Panc1 (cell line): ENCODE data around the gene AGXT2. TPM values are rescaled to one million over a fixed set of nuclear protein-coding genes. Genes with fewer than 3 reads are reported as not detected.

Source experiments
- ATAC-seq: fragments of 200-7000 bp; cut with Tn5 transposase; 2 replicates; pipeline ENCODE4 v1.9.1; 2020; ENCODE audit warnings: mild to moderate bottlenecking, moderate library complexity
- BruUV-seq: library from RNA; stranded (reverse); fragments of 400-500 nt; replicated peaks from 2 replicates; lab custom pipeline; 2021; lab: Mats Ljungman, UMichigan
- CTCF ChIA-PET: fragments of 300-600 bp; sonication (Branson Sonifier 250); formaldehyde crosslinking; loops from one replicate; lab custom pipeline; 2022; ENCODE audit warnings: antibody characterized with exemption; lab: Charles Lee
- POLR2A ChIA-PET: fragments of 300-600 bp; sonication (Branson Sonifier 250); formaldehyde crosslinking; loops from one replicate; lab custom pipeline; 2022; ENCODE audit warnings: antibody characterized with exemption; lab: Charles Lee
- DNase-seq: peaks from one replicate; pipeline ENCODE4 v3.0.0-alpha.2; 2010; ENCODE audit warnings: low read depth, low spot score
- H3K27ac ChIP-seq: 2 replicates; pipeline ENCODE4 v1.5.1; 2011; ENCODE audit warnings: mild to moderate bottlenecking, low read length, inconsistent platforms
- H3K27me3 ChIP-seq: fragments of 200-500 bp; sonication (Bioruptor generic); 2 replicates; pipeline ENCODE4 v1.6.0; 2014; ENCODE audit warnings: low read length, inconsistent platforms; ENCODE audit not compliant: control insufficient read depth, insufficient read depth
- H3K36me3 ChIP-seq: fragments of 200-500 bp; sonication (Bioruptor generic); 2 replicates; pipeline ENCODE4 v1.5.1; 2014; ENCODE audit warnings: inconsistent platforms, mild to moderate bottlenecking, low read length, moderate library complexity; ENCODE audit not compliant: control insufficient read depth, insufficient read depth
- H3K4me1 ChIP-seq: 2 replicates; pipeline ENCODE4 v1.5.1; 2011; ENCODE audit warnings: inconsistent platforms, mild to moderate bottlenecking, low read length, moderate library complexity; ENCODE audit not compliant: control insufficient read depth, insufficient read depth
- H3K4me3 ChIP-seq, 2 experiments: 2 replicates each; pipeline ENCODE4 v1.5.1; 2011 to 2012; ENCODE audit warnings: low read depth in 2 of 2, low read length in 2 of 2, mild to moderate bottlenecking in 2 of 2, inconsistent platforms in 1 of 2, moderate library complexity in 1 of 2
- H3K9me3 ChIP-seq: fragments of 200-500 bp; sonication (Bioruptor generic); 2 replicates; pipeline ENCODE4 v1.5.1; 2014; ENCODE audit warnings: low read depth, mild to moderate bottlenecking, inconsistent platforms, low read length, moderate library complexity; ENCODE audit not compliant: control insufficient read depth, insufficient read depth
- POLR2AphosphoS5 ChIP-seq: IDR thresholded peaks from 2 replicates; pipeline ENCODE4 v1.6.1; 2012; ENCODE audit warnings: mild to moderate bottlenecking, low read depth, low read length, moderate library complexity
- SIN3A ChIP-seq: IDR thresholded peaks from 2 replicates; pipeline ENCODE4 v1.6.1; 2012; ENCODE audit warnings: low read depth, mild to moderate bottlenecking, low read length, moderate library complexity, borderline replicate concordance; ENCODE audit not compliant: insufficient read depth
- TCF7L2 ChIP-seq: IDR thresholded peaks from 2 replicates; pipeline ENCODE4 v1.6.1; 2011; ENCODE audit warnings: mild to moderate bottlenecking, low read depth, low read length, inconsistent platforms
- in situ Hi-C: cut with HindIII; loops from 2 replicates; pipeline ENCODE4 v1.10.0; 2016; ENCODE audit warnings: low sequenced_read_pairs, low pct_unique_long_range_greater_than_20kb
- intact Hi-C: fragments of 100-400 bp; cut with micrococcal nuclease; formaldehyde crosslinking; loops from one replicate; pipeline ENCODE4 v1.10.0; 2022; ENCODE audit not compliant: unreplicated experiment
- total RNA-seq: library from RNA; stranded (reverse); gene quantifications from one replicate; pipeline ENCODE4 v1.2.1, GENCODE V29; 2021; ENCODE audit not compliant: unreplicated experiment
- TF ChIP-seq, protein P1 (sequence below): fragments of 450-650 bp; IDR thresholded peaks from 2 replicates; pipeline ENCODE4 v1.5.1; 2017; ENCODE audit warnings: mild to moderate bottlenecking
- TF ChIP-seq, protein P2 (sequence below), 2 experiments: IDR thresholded peaks; 2 replicates each; pipeline ENCODE4 v1.6.1; 2011 to 2012; ENCODE audit warnings: low read depth in 2 of 2, control low read depth in 1 of 2, low read length in 1 of 2, mild to moderate bottlenecking in 1 of 2, moderate library complexity in 1 of 2; ENCODE audit not compliant: insufficient read depth in 1 of 2

The AGXT2 gene
- total RNA-seq, 1 experiment from 2014 or later, result not detected

- no peaks in the 10 kb centered on the region for H3K27me3 ChIP-seq
- DNase-seq (peak; percentile 54), ATAC-seq (peak; percentile 76)
- CTCF ChIA-PET, result interaction anchor here (0.6 kb wide), 1 partner anchor 871 kb away, joined by 5 read pairs; no protein-coding TSS in a partner anchor
- H3K9me3 ChIP-seq, result no peaks in the 10 kb centered on the region
- in situ Hi-C loops, result no loop called here
- TF ChIP-seq, protein P1, sequence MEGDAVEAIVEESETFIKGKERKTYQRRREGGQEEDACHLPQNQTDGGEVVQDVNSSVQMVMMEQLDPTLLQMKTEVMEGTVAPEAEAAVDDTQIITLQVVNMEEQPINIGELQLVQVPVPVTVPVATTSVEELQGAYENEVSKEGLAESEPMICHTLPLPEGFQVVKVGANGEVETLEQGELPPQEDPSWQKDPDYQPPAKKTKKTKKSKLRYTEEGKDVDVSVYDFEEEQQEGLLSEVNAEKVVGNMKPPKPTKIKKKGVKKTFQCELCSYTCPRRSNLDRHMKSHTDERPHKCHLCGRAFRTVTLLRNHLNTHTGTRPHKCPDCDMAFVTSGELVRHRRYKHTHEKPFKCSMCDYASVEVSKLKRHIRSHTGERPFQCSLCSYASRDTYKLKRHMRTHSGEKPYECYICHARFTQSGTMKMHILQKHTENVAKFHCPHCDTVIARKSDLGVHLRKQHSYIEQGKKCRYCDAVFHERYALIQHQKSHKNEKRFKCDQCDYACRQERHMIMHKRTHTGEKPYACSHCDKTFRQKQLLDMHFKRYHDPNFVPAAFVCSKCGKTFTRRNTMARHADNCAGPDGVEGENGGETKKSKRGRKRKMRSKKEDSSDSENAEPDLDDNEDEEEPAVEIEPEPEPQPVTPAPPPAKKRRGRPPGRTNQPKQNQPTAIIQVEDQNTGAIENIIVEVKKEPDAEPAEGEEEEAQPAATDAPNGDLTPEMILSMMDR, result peak; percentile 83
- no peak for TF ChIP-seq POLR2AphosphoS5
- H3K27ac ChIP-seq, result no peak overlapping the region
- H3K36me3 ChIP-seq, result no peaks in the 10 kb centered on the region
- intact Hi-C loops, result loop anchor here (2.0 kb wide), 1 partner anchor 835 kb away; no protein-coding TSS in a partner anchor
- POLR2A ChIA-PET, result no interaction called here
- no TSS peak for BruUV-seq
- no peaks in the 10 kb centered on the region for H3K4me1 ChIP-seq
- no peak overlapping the region for H3K4me3 ChIP-seq
Measured at GRCh38 chr5:35089334-35090314, 41.9 kb upstream of the AGXT2 start.

DNA sequence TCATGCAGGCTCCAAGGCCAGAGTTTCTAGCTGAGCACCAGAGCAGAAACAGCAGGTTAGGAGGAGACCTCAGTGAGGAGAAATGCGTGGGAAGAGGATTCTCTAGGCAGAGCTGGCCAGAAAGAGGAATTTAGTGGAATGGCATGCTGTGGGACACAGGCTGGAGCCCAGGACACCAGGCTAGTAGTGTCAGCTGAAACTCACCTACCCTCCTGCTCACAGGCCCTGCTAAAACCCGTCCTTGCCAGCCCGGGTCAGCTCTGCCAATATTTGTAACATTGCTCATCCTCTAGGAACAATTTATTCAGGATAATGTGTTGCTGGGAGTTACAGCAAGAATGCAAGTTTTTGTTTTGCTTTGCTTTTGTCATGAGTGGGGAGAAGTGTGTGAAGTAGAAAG lies 40.2 kb upstream of the AGXT2 start:
- ATAC-seq (no peak), DNase-seq (no peak)
- ChIA-PET POLR2A (no interaction called here), CTCF (no interaction called here)
- H3K27me3 ChIP-seq, result no peaks in the 10 kb centered on the region
- in situ Hi-C loops (no loop called here), intact Hi-C loops (loop anchor here (2.0 kb wide), 1 partner anchor 837 kb away; no protein-coding TSS in a partner anchor)
- H3K27ac ChIP-seq, result no peak overlapping the region
- BruUV-seq, result no TSS peak
- TF ChIP-seq, protein P1, result no peak
- TF ChIP-seq SIN3A (no peak), TCF7L2 (no peak), POLR2AphosphoS5 (no peak)
- TF ChIP-seq, protein P2, sequence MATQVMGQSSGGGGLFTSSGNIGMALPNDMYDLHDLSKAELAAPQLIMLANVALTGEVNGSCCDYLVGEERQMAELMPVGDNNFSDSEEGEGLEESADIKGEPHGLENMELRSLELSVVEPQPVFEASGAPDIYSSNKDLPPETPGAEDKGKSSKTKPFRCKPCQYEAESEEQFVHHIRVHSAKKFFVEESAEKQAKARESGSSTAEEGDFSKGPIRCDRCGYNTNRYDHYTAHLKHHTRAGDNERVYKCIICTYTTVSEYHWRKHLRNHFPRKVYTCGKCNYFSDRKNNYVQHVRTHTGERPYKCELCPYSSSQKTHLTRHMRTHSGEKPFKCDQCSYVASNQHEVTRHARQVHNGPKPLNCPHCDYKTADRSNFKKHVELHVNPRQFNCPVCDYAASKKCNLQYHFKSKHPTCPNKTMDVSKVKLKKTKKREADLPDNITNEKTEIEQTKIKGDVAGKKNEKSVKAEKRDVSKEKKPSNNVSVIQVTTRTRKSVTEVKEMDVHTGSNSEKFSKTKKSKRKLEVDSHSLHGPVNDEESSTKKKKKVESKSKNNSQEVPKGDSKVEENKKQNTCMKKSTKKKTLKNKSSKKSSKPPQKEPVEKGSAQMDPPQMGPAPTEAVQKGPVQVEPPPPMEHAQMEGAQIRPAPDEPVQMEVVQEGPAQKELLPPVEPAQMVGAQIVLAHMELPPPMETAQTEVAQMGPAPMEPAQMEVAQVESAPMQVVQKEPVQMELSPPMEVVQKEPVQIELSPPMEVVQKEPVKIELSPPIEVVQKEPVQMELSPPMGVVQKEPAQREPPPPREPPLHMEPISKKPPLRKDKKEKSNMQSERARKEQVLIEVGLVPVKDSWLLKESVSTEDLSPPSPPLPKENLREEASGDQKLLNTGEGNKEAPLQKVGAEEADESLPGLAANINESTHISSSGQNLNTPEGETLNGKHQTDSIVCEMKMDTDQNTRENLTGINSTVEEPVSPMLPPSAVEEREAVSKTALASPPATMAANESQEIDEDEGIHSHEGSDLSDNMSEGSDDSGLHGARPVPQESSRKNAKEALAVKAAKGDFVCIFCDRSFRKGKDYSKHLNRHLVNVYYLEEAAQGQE (IDR thresholded peaks at IDR 0.05; ENCODE audit: insufficient read depth in 1 of 2, low read depth in 2 of 2, low read length in 1 of 2), result no peak
- H3K36me3 ChIP-seq, result no peaks in the 10 kb centered on the region
- no peaks in the 10 kb centered on the region for H3K9me3 ChIP-seq
- no peaks in the 10 kb centered on the region for H3K4me1 ChIP-seq
- H3K4me3 ChIP-seq, result no peak overlapping the region
